HG03432 (cell line): ENCODE data around the gene RNASE12.
"Not testable (repeated sequence)": the region's sequence is repeated elsewhere in the genome, so short reads cannot be mapped to it uniquely, and the experiment has no call there.

Source experiments
- ATAC-seq: cut with Tn5 transposase; IDR thresholded peaks from one replicate; pipeline ENCODE4 v1.9.1; 2021; ENCODE audit warnings: mild to moderate bottlenecking, moderate library complexity; ENCODE audit not compliant: unreplicated experiment

Gene RNASE12

GRCh38 chr14:20591235-20591634 is at the start of gene RNASE12:
Gene RNASE12 (minus strand): TSS chr14:20591376. CDS start chr14:20590723, 653 bp downstream.
- ATAC-seq, result no peak

- ATAC-seq, result peak; percentile 72
Measured at GRCh38 chr14:20632831-20633691, 41.9 kb upstream of the RNASE12 start.

GRCh38 chr14:20632448-20632830 is 41.3 kb upstream of the RNASE12 start:
- ATAC-seq, result peak; percentile 18

GRCh38 chr14:20631880-20632389 is 40.8 kb upstream of the RNASE12 start:
- no peak for ATAC-seq

GRCh38 chr14:20631023-20631879 is 40.1 kb upstream of the RNASE12 start:
- ATAC-seq, result peak; percentile 25

GRCh38 chr14:20630340-20631022 is 39.3 kb upstream of the RNASE12 start:
- peak; percentile 26 for ATAC-seq

- no peak for ATAC-seq
Measured at GRCh38 chr14:20628063-20628854, 37.1 kb upstream of the RNASE12 start.

- no peak for ATAC-seq
Measured at GRCh38 chr14:20627346-20628027, 36.3 kb upstream of the RNASE12 start.

- ATAC-seq, result no peak
Measured at GRCh38 chr14:20626274-20626673, 35.1 kb upstream of the RNASE12 start.

GRCh38 chr14:20624495-20625070 is 33.4 kb upstream of the RNASE12 start:
- peak; percentile 52 for ATAC-seq

- ATAC-seq, result no peak
Measured at GRCh38 chr14:20623798-20624197, 32.6 kb upstream of the RNASE12 start.

- no peak for ATAC-seq
Measured at GRCh38 chr14:20622816-20623291, 31.7 kb upstream of the RNASE12 start.

GRCh38 chr14:20620798-20621478 is 29.8 kb upstream of the RNASE12 start:
- ATAC-seq, result no peak

GRCh38 chr14:20619688-20620087 is 28.5 kb upstream of the RNASE12 start:
- not testable (repeated sequence) for ATAC-seq

- ATAC-seq, result no peak
Measured at GRCh38 chr14:20618271-20618749, 27.1 kb upstream of the RNASE12 start.

GRCh38 chr14:20617138-20618003 is 26.2 kb upstream of the RNASE12 start:
- peak; percentile 40 for ATAC-seq

- no peak for ATAC-seq
Measured at GRCh38 chr14:20615996-20616395, 24.8 kb upstream of the RNASE12 start.
